HepG2 (cell line): ENCODE results near the gene HSD11B1. TPM values are rescaled to one million over a fixed set of nuclear protein-coding genes. Genes with fewer than 3 reads are reported as not detected.

Experiments
- ATAC-seq: fragments of 200-7000 bp; cut with Tn5 transposase; 3 replicates; pipeline ENCODE4 v1.9.1; 2020; ENCODE audit warnings: mild to moderate bottlenecking, moderate library complexity
- BruUV-seq: library from RNA; stranded (reverse); fragments of 400-500 nt; replicated peaks from 2 replicates; lab custom pipeline; 2021; lab: Mats Ljungman, UMichigan
- CTCF ChIA-PET: fragments of 300-600 bp; formaldehyde crosslinking; extraction: SDS; loops from one replicate; lab custom pipeline; 2021; ENCODE audit warnings: low total read pairs, inconsistent platforms, low intra/inter-chr PET ratio; lab: Yijun Ruan, JAX
- POLR2A ChIA-PET: fragments of 350-600 bp; sonication (Branson Sonifier 250); formaldehyde crosslinking; loops from one replicate; lab custom pipeline; 2020; ENCODE audit warnings: antibody characterized with exemption, inconsistent platforms; lab: Yijun Ruan, JAX
- DNase-seq: peaks from one replicate; pipeline ENCODE4 v3.0.0-alpha.2; 2015; ENCODE audit warnings: low spot score
- FAIRE-seq: peaks from 3 replicates; lab custom pipeline; 2011; peaks lifted over from hg19 to GRCh38; lab: Jason Lieb, UNC
- H2AFZ ChIP-seq: one replicate; pipeline ENCODE4 v1.6.1; 2011; ENCODE audit warnings: low read length, inconsistent platforms
- H3K27ac ChIP-seq: fragments of 300-600 bp; 3 replicates; pipeline ENCODE4 v1.8.0; 2011; ENCODE audit warnings: mixed run types, mild to moderate bottlenecking, mixed read lengths, low read length, inconsistent platforms; ENCODE audit not compliant: insufficient read depth; ENCODE audit errors: extremely low read length
- H3K27me3 ChIP-seq, 2 experiments: fragments of 200-600 bp in 1 of 2; 2 replicates in 1 of 2; 3 replicates in 1 of 2; pipeline versions ENCODE4 v1.6.0 to v1.8.0; 2011; ENCODE audit warnings: low read length in 2 of 2, mild to moderate bottlenecking in 2 of 2, moderate library complexity in 2 of 2, inconsistent platforms in 1 of 2; ENCODE audit not compliant: insufficient read depth in 2 of 2, control insufficient read depth in 1 of 2
- H3K36me3 ChIP-seq, 2 experiments: fragments of 200-600 bp in 1 of 2; replicated peaks in 1 of 2; 2 replicates in 1 of 2; 3 replicates in 1 of 2; pipeline versions ENCODE4 v1.5.1 to v1.8.0; 2011; ENCODE audit warnings: low read length in 2 of 2, inconsistent platforms in 1 of 2; ENCODE audit not compliant: insufficient read depth in 2 of 2, control insufficient read depth in 1 of 2
- H3K4me1 ChIP-seq: 2 replicates; pipeline ENCODE4 v1.5.1; 2012; ENCODE audit warnings: low read length, inconsistent platforms; ENCODE audit not compliant: insufficient read depth
- H3K4me2 ChIP-seq: 2 replicates; pipeline ENCODE4 v1.6.0; 2011; ENCODE audit warnings: low read depth, low read length, inconsistent platforms
- H3K4me3 ChIP-seq, 3 experiments: fragments of 200-600 bp in 1 of 3; sonication (generic), shearing (Covaris generic) in 1 of 3; replicated peaks in 1 of 3; 2 replicates each; pipeline ENCODE4 v1.5.1; 2011 to 2016; ENCODE audit warnings: low read length in 3 of 3, inconsistent platforms in 2 of 3, low read depth in 2 of 3, mild to moderate bottlenecking in 2 of 3, control low read depth in 1 of 3, mixed read lengths in 1 of 3; ENCODE audit not compliant: insufficient read depth in 1 of 3
- H3K79me2 ChIP-seq: one replicate; pipeline ENCODE4 v1.6.1; 2011; ENCODE audit warnings: low read length, inconsistent platforms; ENCODE audit not compliant: insufficient read depth
- H3K9ac ChIP-seq: 2 replicates; pipeline ENCODE4 v1.6.0; 2011; ENCODE audit warnings: mild to moderate bottlenecking, low read depth, low read length, inconsistent platforms; ENCODE audit not compliant: insufficient read depth
- H3K9me3 ChIP-seq: 2 replicates; pipeline ENCODE4 v1.5.1; 2012; ENCODE audit warnings: mild to moderate bottlenecking, low read length
- H4K20me1 ChIP-seq: 2 replicates; pipeline ENCODE4 v1.6.0; 2011; ENCODE audit warnings: inconsistent platforms, mild to moderate bottlenecking, low read length, moderate library complexity; ENCODE audit not compliant: insufficient read depth
- CREM ChIP-seq, 2 experiments: sonication (generic) in 1 of 2; formaldehyde crosslinking in 1 of 2; IDR thresholded peaks; 2 replicates each; pipeline versions ENCODE4 v1.4.0 to v1.6.1; 2016 to 2020; ENCODE audit warnings: antibody characterized with exemption in 1 of 2, mild to moderate bottlenecking in 1 of 2, missing genetic modification reagents in 1 of 2
- FLYWCH1 ChIP-seq: sonication (generic); formaldehyde crosslinking; IDR thresholded peaks from 2 replicates; pipeline ENCODE4 v1.8.1; 2023; ENCODE audit warnings: mild to moderate bottlenecking, missing genetic modification reagents
- MEIS1 ChIP-seq: sonication (generic); formaldehyde crosslinking; IDR thresholded peaks from 2 replicates; pipeline ENCODE4 v1.9.0; 2021; ENCODE audit warnings: mild to moderate bottlenecking, missing genetic modification reagents, moderate library complexity, borderline replicate concordance
- SMAD9 ChIP-seq: sonication (generic); formaldehyde crosslinking; IDR thresholded peaks from 2 replicates; pipeline ENCODE4 v1.5.1; 2020; ENCODE audit warnings: mild to moderate bottlenecking, missing genetic modification reagents
- ZNF331 ChIP-seq: sonication (generic); formaldehyde crosslinking; IDR thresholded peaks from 2 replicates; pipeline ENCODE4 v1.4.0; 2020; ENCODE audit warnings: missing genetic modification reagents
- ZNF629 ChIP-seq: sonication (generic); formaldehyde crosslinking; conservative IDR thresholded peaks from 2 replicates; pipeline ENCODE4 v1.5.0; 2020; ENCODE audit warnings: missing genetic modification reagents
- ZUFSP ChIP-seq: sonication (generic); formaldehyde crosslinking; IDR thresholded peaks from 2 replicates; pipeline ENCODE4 v1.9.0; 2021; ENCODE audit warnings: missing genetic modification reagents, mild to moderate bottlenecking, borderline replicate concordance
- WGBS: methylation state at CpG from one replicate; pipeline ENCODE4 v1.1.6; 2017; ENCODE audit warnings: low lambda C conversion rate; 5-methylcytosine and 5-hydroxymethylcytosine counted together
- in situ Hi-C: cut with HindIII; loops from 2 replicates; pipeline ENCODE4 v1.10.0; 2017; ENCODE audit warnings: low pct_unique_long_range_greater_than_20kb; ENCODE audit not compliant: extremely low pct_ligation_motif_present
- intact Hi-C: fragments of 100-400 bp; cut with micrococcal nuclease; formaldehyde crosslinking; loops from one replicate; pipeline ENCODE4 v1.10.0; 2022; ENCODE audit not compliant: unreplicated experiment
- polyA plus RNA-seq, 8 experiments: library from polyadenylated mRNA; depleted of rRNA in 3 of 8; stranded (reverse) in 7 of 8; unstranded in 1 of 8; fragments of >200 nt; fragmentation: Illumina TruSeq in 4 of 8; extraction: Trizol in 4 of 8; gene quantifications; 2 replicates each; pipeline versions ENCODE4 v1.2.1 to v1.2.3, GENCODE V29; 2011 to 2016; ENCODE audit warnings: low read depth in 4 of 8, missing spikeins in 1 of 8, mixed read lengths in 1 of 8; ENCODE audit not compliant: insufficient read depth in 1 of 8
- total RNA-seq, 5 experiments: library from RNA; depleted of rRNA; stranded (reverse); fragments of >200 nt; fragmentation: Illumina TruSeq; extraction: Trizol; gene quantifications; 2 replicates each; pipeline ENCODE4 v1.2.3, GENCODE V29; 2016; ENCODE audit warnings: low read depth in 1 of 5

HSD11B1 gene
- total and polyA plus RNA-seq, 2 of the 13 experiments (the other 11 are each of a cell fraction or from before 2014, with no cell fraction given), result not detected

GRCh38 chr1:209703834-209704504 is 677 bp upstream of the HSD11B1 start:
- FAIRE-seq (no peak), DNase-seq (no peak)
- Histone ChIP-seq H3K27me3 (no peaks in the 10 kb centered on the region; a peak in 1 of 5 replicates), H3K4me1 (no peaks in the 10 kb centered on the region)
- intact Hi-C loops, result no loop called here
- TF ChIP-seq SMAD9 (CRISPR knock-in tag) (no peak), ZUFSP (no peak), FLYWCH1 (no peak), ZNF629 (CRISPR knock-in tag) (no peak), CREM (IDR thresholded peaks at IDR 0.05) (no peak), CREM (CRISPR knock-in tag; IDR thresholded peaks at IDR 0.05) (no peak), ZNF331 (CRISPR knock-in tag) (no peak), MEIS1 (no peak)
- TF ChIP-seq, all 625 proteins: peak for 0
- ChIA-PET POLR2A (no interaction called here), CTCF (no interaction called here)
- 25% methylated on average over 6 of the region's 6 CpGs for WGBS
- no peaks in the 10 kb centered on the region for H3K9me3 ChIP-seq
- no peak overlapping the region for H3K27ac ChIP-seq
- H3K9ac ChIP-seq, result no peak overlapping the region
- no peak overlapping the region for H3K4me3 ChIP-seq
- no peaks in the 10 kb centered on the region for H3K79me2 ChIP-seq
- H3K4me2 ChIP-seq, result no peak overlapping the region
- H4K20me1 ChIP-seq, result no peaks in the 10 kb centered on the region
- in situ Hi-C loops, result loop anchor here (25.0 kb wide), 1 partner anchor 592 kb away; no protein-coding TSS in a partner anchor
- H2AFZ ChIP-seq, result no peak overlapping the region
- no peaks in the 10 kb centered on the region for H3K36me3 ChIP-seq
- BruUV-seq, result no TSS peak
- ATAC-seq, result no peak
